ENCODE measurements around the gene CD244. TPM values are rescaled to one million over a fixed set of nuclear protein-coding genes. Genes with fewer than 3 reads are reported as not detected.
"Not testable (repeated sequence)": the region's sequence is repeated elsewhere in the genome, so short reads cannot be mapped to it uniquely, and the experiment has no call there.

CD244 gene
- 1 to 10 TPM in 1 of 2 donors, under 1 TPM in 1; 0.91 to 1.4 TPM for total RNA-seq

- Mint-ChIP-seq H3K4me1 (ENCODE audit: low read depth) (peaks cover 33% of the 10 kb centered on the region), H3K9me3 (no peaks in the 10 kb centered on the region), H3K27me3 (ENCODE audit: low read depth) (peaks cover 6% of the 10 kb centered on the region), H3K36me3 (ENCODE audit: insufficient read depth in 2 of 2) (no peaks in the 10 kb centered on the region), H3K4me3 (peak within 1 kb of the TSS; percentile 39 to 56), H3K27ac (no peak within 1 kb of the TSS)
- ATAC-seq (replicated peaks in 1 of 2) (peak; percentile 98 to 99), DNase-seq (peak; percentile 66 to 75)
Measured at GRCh38 chr1:160862203-160863060, at the start of gene CD244. Gene CD244 (minus strand): TSS chr1:160862887. CDS start chr1:160862677, 210 bp downstream.

- H3K4me3 Mint-ChIP-seq, result no peak overlapping the region
- ATAC-seq (replicated peaks in 1 of 2) (no peak), DNase-seq (no peak)
- no peaks in the 10 kb centered on the region for H3K27me3 Mint-ChIP-seq (ENCODE audit: low read depth)
- no peaks in the 10 kb centered on the region for H3K4me1 Mint-ChIP-seq (ENCODE audit: low read depth)
- no peak overlapping the region for H3K27ac Mint-ChIP-seq
- H3K9me3 Mint-ChIP-seq, result no peaks in the 10 kb centered on the region
- no peaks in the 10 kb centered on the region for H3K36me3 Mint-ChIP-seq (ENCODE audit: insufficient read depth in 2 of 2)
Measured at GRCh38 chr1:160911925-160912324, 49.2 kb upstream of the CD244 start.

GRCh38 chr1:160911441-160911840 lies 48.8 kb upstream of the CD244 start:
- H3K27me3 Mint-ChIP-seq (ENCODE audit: low read depth), result no peaks in the 10 kb centered on the region
- H3K4me1 Mint-ChIP-seq (ENCODE audit: low read depth), result no peaks in the 10 kb centered on the region
- H3K27ac Mint-ChIP-seq, result no peak overlapping the region
- ATAC-seq (replicated peaks in 1 of 2) (no peak), DNase-seq (no peak)
- H3K36me3 Mint-ChIP-seq (ENCODE audit: insufficient read depth in 2 of 2), result no peaks in the 10 kb centered on the region
- no peak overlapping the region for H3K4me3 Mint-ChIP-seq
- H3K9me3 Mint-ChIP-seq, result no peaks in the 10 kb centered on the region

GRCh38 chr1:160910170-160910750 lies 47.6 kb upstream of the CD244 start:
- no peaks in the 10 kb centered on the region for H3K4me1 Mint-ChIP-seq (ENCODE audit: low read depth)
- no peaks in the 10 kb centered on the region for H3K36me3 Mint-ChIP-seq (ENCODE audit: insufficient read depth in 2 of 2)
- H3K27me3 Mint-ChIP-seq (ENCODE audit: low read depth), result no peaks in the 10 kb centered on the region
- no peak overlapping the region for H3K27ac Mint-ChIP-seq
- H3K4me3 Mint-ChIP-seq, result no peak overlapping the region
- H3K9me3 Mint-ChIP-seq, result no peaks in the 10 kb centered on the region
- ATAC-seq (replicated peaks in 1 of 2) (no peak), DNase-seq (no peak)

GRCh38 chr1:160907976-160908375 lies 45.3 kb upstream of the CD244 start:
- Mint-ChIP-seq H3K27ac (no peak overlapping the region), H3K4me3 (no peak overlapping the region), H3K36me3 (ENCODE audit: insufficient read depth in 2 of 2) (no peaks in the 10 kb centered on the region), H3K9me3 (no peaks in the 10 kb centered on the region), H3K27me3 (ENCODE audit: low read depth) (no peaks in the 10 kb centered on the region), H3K4me1 (ENCODE audit: low read depth) (no peaks in the 10 kb centered on the region)
- DNase-seq, result no peak
- no peak for ATAC-seq (replicated peaks in 1 of 2)

GRCh38 chr1:160905617-160905989 lies 42.9 kb upstream of the CD244 start:
- Mint-ChIP-seq H3K9me3 (no peaks in the 10 kb centered on the region), H3K4me1 (ENCODE audit: low read depth) (no peaks in the 10 kb centered on the region), H3K4me3 (no peak overlapping the region), H3K27ac (no peak overlapping the region), H3K36me3 (ENCODE audit: insufficient read depth in 2 of 2) (no peaks in the 10 kb centered on the region), H3K27me3 (ENCODE audit: low read depth) (no peaks in the 10 kb centered on the region)
- DNase-seq (no peak), ATAC-seq (replicated peaks in 1 of 2) (no peak)

GRCh38 chr1:160904783-160905616 lies 42.3 kb upstream of the CD244 start:
- no peak for DNase-seq
- Mint-ChIP-seq H3K36me3 (ENCODE audit: insufficient read depth in 2 of 2) (no peaks in the 10 kb centered on the region), H3K27me3 (ENCODE audit: low read depth) (no peaks in the 10 kb centered on the region), H3K4me3 (no peak overlapping the region), H3K9me3 (no peaks in the 10 kb centered on the region), H3K4me1 (ENCODE audit: low read depth) (no peaks in the 10 kb centered on the region), H3K27ac (no peak overlapping the region)
- no peak for ATAC-seq (replicated peaks in 1 of 2)

- not testable (repeated sequence) for ATAC-seq (replicated peaks in 1 of 2)
Measured at GRCh38 chr1:160902251-160902650, 39.6 kb upstream of the CD244 start.

GRCh38 chr1:160901768-160902167 lies 39.1 kb upstream of the CD244 start:
- H3K9me3 Mint-ChIP-seq, result peaks cover 3 to 4% of the 10 kb centered on the region in 2 donors
- H3K4me3 Mint-ChIP-seq, result no peak overlapping the region
- no peak overlapping the region for H3K27ac Mint-ChIP-seq
- ATAC-seq (replicated peaks in 1 of 2) (no peak), DNase-seq (no peak)
- peaks cover 13% of the 10 kb centered on the region for H3K27me3 Mint-ChIP-seq (ENCODE audit: low read depth)
- H3K4me1 Mint-ChIP-seq (ENCODE audit: low read depth), result no peaks in the 10 kb centered on the region
- no peaks in the 10 kb centered on the region for H3K36me3 Mint-ChIP-seq (ENCODE audit: insufficient read depth in 2 of 2)

More at GRCh38 chr1:160902251-160902650, 39.6 kb upstream of the CD244 start:
- H3K27ac Mint-ChIP-seq; DNase-seq; H3K36me3 Mint-ChIP-seq (ENCODE audit: insufficient read depth in 2 of 2); H3K4me1 Mint-ChIP-seq (ENCODE audit: low read depth); H3K9me3 Mint-ChIP-seq; H3K4me3 Mint-ChIP-seq: not testable (repeated sequence)
- H3K27me3 Mint-ChIP-seq (ENCODE audit: low read depth), result peaks cover 13% of the 10 kb centered on the region

- not testable (repeated sequence) for H3K27ac Mint-ChIP-seq
Measured at GRCh38 chr1:160900683-160901082, 38.0 kb upstream of the CD244 start.

GRCh38 chr1:160894368-160895135 lies 31.9 kb upstream of the CD244 start:
- DNase-seq; ATAC-seq (replicated peaks in 1 of 2); H3K27ac Mint-ChIP-seq; H3K4me1 Mint-ChIP-seq (ENCODE audit: low read depth); H3K4me3 Mint-ChIP-seq; H3K36me3 Mint-ChIP-seq (ENCODE audit: insufficient read depth in 2 of 2): not testable (repeated sequence)
- Mint-ChIP-seq H3K9me3 (peaks cover 10% of the 10 kb centered on the region in 2 donors), H3K27me3 (ENCODE audit: low read depth) (peaks cover 21% of the 10 kb centered on the region)

More at GRCh38 chr1:160900683-160901082, 38.0 kb upstream of the CD244 start:
- not testable (repeated sequence) for DNase-seq; H3K4me1 Mint-ChIP-seq (ENCODE audit: low read depth); H3K4me3 Mint-ChIP-seq; ATAC-seq (replicated peaks in 1 of 2); H3K36me3 Mint-ChIP-seq (ENCODE audit: insufficient read depth in 2 of 2); H3K9me3 Mint-ChIP-seq
- peaks cover 13% of the 10 kb centered on the region for H3K27me3 Mint-ChIP-seq (ENCODE audit: low read depth)

- Mint-ChIP-seq H3K36me3 (ENCODE audit: insufficient read depth in 2 of 2) (peaks cover 5 to 9% of the 10 kb centered on the region in 2 donors), H3K4me3 (no peak overlapping the region), H3K27ac (no peak overlapping the region), H3K9me3 (peaks cover 8 to 9% of the 10 kb centered on the region in 2 donors), H3K27me3 (ENCODE audit: low read depth) (peaks cover 8% of the 10 kb centered on the region), H3K4me1 (ENCODE audit: low read depth) (no peaks in the 10 kb centered on the region)
- no peak for DNase-seq
- ATAC-seq (replicated peaks in 1 of 2), result no peak
Measured at GRCh38 chr1:160891474-160891873, 28.8 kb upstream of the CD244 start.

Measured in activated T-cell treated with anti-CD3 and anti-CD28 coated beads, Interleukin-2, amount 50 U/mL, for 72 hours (primary cell).